IMR-90 (cell line): ENCODE measurements around the gene SMCO4. TPM values are rescaled to one million over a fixed set of nuclear protein-coding genes. Genes with fewer than 3 reads are reported as not detected.

ENCODE experiments used
- ATAC-seq: fragments of 200-7000 bp; cut with Tn5 transposase; 2 replicates; pipeline ENCODE4 v1.9.1; 2020; ENCODE audit warnings: low read depth, mild to moderate bottlenecking, moderate library complexity
- BruUV-seq: library from RNA; stranded (reverse); fragments of 400-500 nt; replicated peaks from 2 replicates; lab custom pipeline; 2021; lab: Mats Ljungman, UMichigan
- CTCF ChIA-PET: fragments of 300-600 bp; formaldehyde crosslinking; extraction: SDS; loops from one replicate; lab custom pipeline; 2021; ENCODE audit warnings: antibody characterized with exemption; lab: Yijun Ruan, JAX
- POLR2A ChIA-PET: fragments of 300-600 bp; sonication (Branson Sonifier 250); formaldehyde crosslinking; loops from one replicate; lab custom pipeline; 2022; ENCODE audit warnings: antibody characterized with exemption; ENCODE audit not compliant: unreplicated experiment; lab: Charles Lee
- DNase-seq: peaks from one replicate; pipeline ENCODE4 v3.0.0; 2013
- H2AFZ ChIP-seq: replicated peaks from 2 replicates; pipeline ENCODE3; 2013; ENCODE audit warnings: low read length, mild to moderate bottlenecking; ENCODE audit not compliant: poor library complexity
- H2AK5ac ChIP-seq: 2 replicates; pipeline ENCODE4 v1.6.1; 2013; ENCODE audit warnings: low read depth, low read length, inconsistent platforms
- H2AK9ac ChIP-seq: replicated peaks from 2 replicates; pipeline ENCODE3; 2013; ENCODE audit warnings: mild to moderate bottlenecking, low read depth, low read length, moderate library complexity; ENCODE audit not compliant: poor library complexity
- H2BK120ac ChIP-seq: 2 replicates; pipeline ENCODE4 v1.6.1; 2013; ENCODE audit warnings: low read depth, low read length, inconsistent platforms
- H2BK15ac ChIP-seq: 3 replicates; pipeline ENCODE4 v1.6.1; 2013; ENCODE audit warnings: low read depth, low read length, inconsistent platforms
- H2BK20ac ChIP-seq: 2 replicates; pipeline ENCODE4 v1.6.1; 2013; ENCODE audit warnings: low read depth, mild to moderate bottlenecking, inconsistent platforms, low read length, moderate library complexity
- H2BK5ac ChIP-seq: 2 replicates; pipeline ENCODE4 v1.6.1; 2013; ENCODE audit warnings: mild to moderate bottlenecking, low read depth, low read length, inconsistent platforms; ENCODE audit not compliant: poor library complexity, severe bottlenecking
- H3K14ac ChIP-seq: replicated peaks from 2 replicates; pipeline ENCODE4 v1.6.1; 2013; ENCODE audit warnings: low read depth, low read length, inconsistent platforms
- H3K18ac ChIP-seq: 2 replicates; pipeline ENCODE4 v1.6.1; 2013; ENCODE audit warnings: low read depth, low read length, control low read depth
- H3K23ac ChIP-seq: 2 replicates; pipeline ENCODE4 v1.6.1; 2013; ENCODE audit warnings: low read depth, low read length, inconsistent platforms
- H3K27ac ChIP-seq: 2 replicates; pipeline ENCODE4 v1.5.1; 2013; ENCODE audit warnings: mild to moderate bottlenecking, control low read depth, low read length; ENCODE audit not compliant: insufficient read depth
- H3K27me3 ChIP-seq: 2 replicates; pipeline ENCODE4 v1.6.1; 2013; ENCODE audit warnings: low read length; ENCODE audit not compliant: control insufficient read depth, insufficient read depth
- H3K36me3 ChIP-seq: 2 replicates; pipeline ENCODE4 v1.6.1; 2013; ENCODE audit warnings: low read length, mixed read lengths; ENCODE audit not compliant: control insufficient read depth, insufficient read depth
- H3K4ac ChIP-seq: 2 replicates; pipeline ENCODE4 v1.6.1; 2013; ENCODE audit warnings: low read depth, low read length, inconsistent platforms
- H3K4me1 ChIP-seq: 2 replicates; pipeline ENCODE4 v1.6.1; 2013; ENCODE audit warnings: low read length, mixed read lengths; ENCODE audit not compliant: control insufficient read depth, insufficient read depth
- H3K4me2 ChIP-seq: 2 replicates; pipeline ENCODE4 v1.6.1; 2013; ENCODE audit warnings: low read depth, mild to moderate bottlenecking, control low read depth, low read length, moderate library complexity
- H3K4me3 ChIP-seq: 2 replicates; pipeline ENCODE4 v1.5.1; 2013; ENCODE audit warnings: low read depth, mild to moderate bottlenecking, control low read depth, low read length, moderate library complexity; ENCODE audit not compliant: insufficient read depth
- H3K56ac ChIP-seq: 2 replicates; pipeline ENCODE4 v1.6.1; 2013; ENCODE audit warnings: low read length, inconsistent platforms; ENCODE audit not compliant: insufficient read depth; ENCODE audit errors: extremely low read depth
- H3K79me1 ChIP-seq, 2 experiments: 2 replicates each; pipeline ENCODE4 v1.6.1; 2013; ENCODE audit warnings: low read length in 2 of 2, inconsistent platforms in 1 of 2, low read depth in 1 of 2
- H3K9ac ChIP-seq: 2 replicates; pipeline ENCODE4 v1.6.1; 2013; ENCODE audit warnings: low read depth, low read length, control low read depth
- H3K9me1 ChIP-seq: 2 replicates; pipeline ENCODE4 v1.6.1; 2013; ENCODE audit warnings: low read length, inconsistent platforms; ENCODE audit not compliant: insufficient read depth
- H3K9me3 ChIP-seq: 2 replicates; pipeline ENCODE4 v1.6.1; 2013; ENCODE audit warnings: low read length; ENCODE audit not compliant: control insufficient read depth, insufficient read depth
- H4K20me1 ChIP-seq: 2 replicates; pipeline ENCODE4 v1.6.1; 2013; ENCODE audit warnings: low read length, inconsistent platforms; ENCODE audit not compliant: insufficient read depth
- H4K5ac ChIP-seq: 2 replicates; pipeline ENCODE4 v1.6.1; 2013; ENCODE audit warnings: mild to moderate bottlenecking, low read depth, low read length, control low read depth
- H4K8ac ChIP-seq, 2 experiments: 2 replicates each; pipeline ENCODE4 v1.6.1; 2013; ENCODE audit warnings: low read depth in 2 of 2, low read length in 2 of 2, control low read depth in 1 of 2, inconsistent platforms in 1 of 2
- H4K91ac ChIP-seq: 2 replicates; pipeline ENCODE4 v1.6.1; 2013; ENCODE audit warnings: low read depth, low read length, inconsistent platforms; ENCODE audit not compliant: insufficient read depth
- BHLHE40 ChIP-seq: fragments of 150-350 bp; IDR thresholded peaks from 2 replicates; pipeline ENCODE4 v1.6.1; 2016; ENCODE audit warnings: mild to moderate bottlenecking, low read depth, low read length
- CEBPB ChIP-seq: IDR thresholded peaks from 2 replicates; pipeline ENCODE4 v1.6.1; 2012; ENCODE audit warnings: low read depth, low read length, improper control_type of control experiment
- CHD1 ChIP-seq: IDR thresholded peaks from 2 replicates; pipeline ENCODE4 v1.6.1; 2012; ENCODE audit warnings: low read depth, low read length, improper control_type of control experiment
- FOS ChIP-seq: fragments of 150-350 bp; IDR thresholded peaks from 2 replicates; pipeline ENCODE4 v1.6.1; 2016; ENCODE audit warnings: low read depth, low read length
- MXI1 ChIP-seq: IDR thresholded peaks from 2 replicates; pipeline ENCODE4 v1.6.1; 2012; ENCODE audit warnings: low read depth, mild to moderate bottlenecking, low read length, moderate library complexity, borderline replicate concordance
- POLR2A ChIP-seq: IDR thresholded peaks from 2 replicates; pipeline ENCODE4 v1.6.1; 2012; ENCODE audit warnings: mild to moderate bottlenecking, low read depth, low read length
- RAD21 ChIP-seq: IDR thresholded peaks from 2 replicates; pipeline ENCODE4 v1.6.1; 2012; ENCODE audit warnings: low read length, improper control_type of control experiment
- RFX5 ChIP-seq: IDR thresholded peaks from 2 replicates; pipeline ENCODE4 v1.8.0; 2012; ENCODE audit warnings: low read depth, mild to moderate bottlenecking, low read length, moderate library complexity
- WGBS, 2 experiments: methylation state at CpG; one replicate each; pipeline versions ENCODE4 v1.1.5 to v1.1.7; 2013; ENCODE audit warnings: missing lambda C conversion rate in 2 of 2; ENCODE audit not compliant: insufficient read length in 1 of 2; ENCODE audit errors: extremely low coverage in 2 of 2; 5-methylcytosine and 5-hydroxymethylcytosine counted together
- dilution Hi-C: fragments of 300-500 bp; cut with HindIII; formaldehyde crosslinking; loops from one replicate; pipeline ENCODE4 v1.14.3; 2018; ENCODE audit warnings: low sequenced_read_pairs; ENCODE audit not compliant: unreplicated experiment
- in situ Hi-C: fragments of 300-500 bp; cut with MboI; formaldehyde crosslinking; loops from 3 replicates; pipeline ENCODE4 v1.14.3; 2019; ENCODE audit warnings: low sequenced_read_pairs, inconsistent platforms, mixed read lengths
- intact Hi-C: fragments of 100-400 bp; cut with micrococcal nuclease; formaldehyde crosslinking; loops from 2 replicates; pipeline ENCODE4 v1.10.0; 2022
- polyA plus RNA-seq, 3 experiments: library from polyadenylated mRNA; depleted of rRNA; stranded (reverse); fragments of >200 nt; gene quantifications; 2 replicates each; pipeline ENCODE4 v1.2.3, GENCODE V29; 2012; ENCODE audit warnings: low replicate concordance in 1 of 3
- total RNA-seq: library from RNA; depleted of rRNA; stranded (reverse); fragments of >200 nt; gene quantifications from 2 replicates; pipeline ENCODE4 v1.2.3, GENCODE V29; 2012

SMCO4 gene
- total and polyA plus RNA-seq, 2 of the 4 experiments (the other 2 are of a cell fraction) = 2.2 to 17.7 TPM

- Histone ChIP-seq H2AK5ac (no peak overlapping the region), H3K9me3 (no peaks in the 10 kb centered on the region), H4K91ac (no peak overlapping the region), H3K79me1 (no peaks in the 10 kb centered on the region), H2BK5ac (no peak overlapping the region), H3K4me2 (no peak overlapping the region), H3K14ac (no peak overlapping the region), H3K27ac (no peak overlapping the region), H4K20me1 (no peaks in the 10 kb centered on the region), H4K8ac (no peak overlapping the region), H2BK15ac (no peak overlapping the region), H3K27me3 (no peaks in the 10 kb centered on the region), H3K4me3 (no peak overlapping the region), H3K9me1 (peaks cover 3% of the 10 kb centered on the region; the same call in 1 of the 2 replicates), H2BK120ac (no peak overlapping the region), H3K18ac (no peak overlapping the region), H2BK20ac (no peak overlapping the region), H3K36me3 (no peaks in the 10 kb centered on the region), H3K23ac (no peak overlapping the region), H3K9ac (no peak overlapping the region), H4K5ac (no peak overlapping the region), H2AFZ (no peak overlapping the region), H3K4ac (no peak overlapping the region), H3K4me1 (peaks cover 1% of the 10 kb centered on the region; the same call in 1 of the 2 replicates), H3K56ac (no peak overlapping the region), H2AK9ac (no peak overlapping the region)
- dilution Hi-C loops (no loop called here), intact Hi-C loops (no loop called here), in situ Hi-C loops (no loop called here)
- BruUV-seq = no TSS peak
- ChIA-PET CTCF (no interaction called here), POLR2A (no interaction called here)
- WGBS, 2 experiments = no CpG with 5 or more reads among the region's 5 CpGs
- no peak for DNase-seq
- TF ChIP-seq CEBPB (no peak), POLR2A (no peak), RAD21 (no peak), BHLHE40 (no peak), CHD1 (no peak), FOS (no peak), MXI1 (no peak), RFX5 (no peak)
- ATAC-seq = no peak; the same call in 1 of the 2 replicates
These were observed 52.1 kb downstream of the SMCO4 start for GRCh38 chr11:93490996-93491618.
